ENCODE results near the gene RCBTB1.

RCBTB1 gene

GRCh38 chr13:49554387-49554786, 31.0 kb downstream of the RCBTB1 start:
- TF ChIP-seq YY1 (IDR thresholded peaks at IDR 0.05; ENCODE audit: low read depth) = no peak
- no peak for TF ChIP-seq ZBTB7A (IDR thresholded peaks at IDR 0.05; ENCODE audit: low read depth)
- TF ChIP-seq MAX (IDR thresholded peaks at IDR 0.05) = no peak
- TF ChIP-seq EP300 (IDR thresholded peaks at IDR 0.05; ENCODE audit: borderline replicate concordance) = no peak
- TF ChIP-seq TCF12 (IDR thresholded peaks at IDR 0.05; ENCODE audit: low read depth) = no peak
- no peak for TF ChIP-seq TAF1 (IDR thresholded peaks at IDR 0.05; ENCODE audit: low read depth)
- no peak for TF ChIP-seq TEAD4 (IDR thresholded peaks at IDR 0.05)
- TF ChIP-seq CREB1 (IDR thresholded peaks at IDR 0.05; ENCODE audit: low read depth) = no peak
- TF ChIP-seq USF1 (IDR thresholded peaks at IDR 0.05) = no peak
- TF ChIP-seq CEBPB (IDR thresholded peaks at IDR 0.05) = no peak
- no peak for TF ChIP-seq FOXM1 (IDR thresholded peaks at IDR 0.05; ENCODE audit: borderline replicate concordance, low read depth)

- TF ChIP-seq ZBTB7A (IDR thresholded peaks at IDR 0.05; ENCODE audit: low read depth) (no peak), TEAD4 (IDR thresholded peaks at IDR 0.05) (no peak)
Measured at GRCh38 chr13:49553888-49554287, 31.5 kb downstream of the RCBTB1 start.

GRCh38 chr13:49550942-49551644, 34.3 kb downstream of the RCBTB1 start:
- TF ChIP-seq EGR1 (IDR thresholded peaks at IDR 0.05) = no peak
- TF ChIP-seq TAF1 (IDR thresholded peaks at IDR 0.05; ENCODE audit: low read depth) = no peak
- TF ChIP-seq CREB1 (IDR thresholded peaks at IDR 0.05; ENCODE audit: low read depth) = no peak
- TF ChIP-seq NFIC (IDR thresholded peaks at IDR 0.05) = no peak
- TF ChIP-seq TEAD4 (IDR thresholded peaks at IDR 0.05) = no peak
- TF ChIP-seq CEBPB (IDR thresholded peaks at IDR 0.05) = no peak
- no peak for TF ChIP-seq EP300 (IDR thresholded peaks at IDR 0.05; ENCODE audit: borderline replicate concordance)
- no peak for TF ChIP-seq REST (IDR thresholded peaks at IDR 0.05; ENCODE audit: low read depth)
- TF ChIP-seq TCF12 (IDR thresholded peaks at IDR 0.05; ENCODE audit: low read depth) = no peak
- no peak for TF ChIP-seq USF1 (IDR thresholded peaks at IDR 0.05)
- TF ChIP-seq YY1 (IDR thresholded peaks at IDR 0.05; ENCODE audit: low read depth) = no peak
- TF ChIP-seq RAD21 (IDR thresholded peaks at IDR 0.05; ENCODE audit: low read depth) = no peak
- no peak for TF ChIP-seq FOXM1 (IDR thresholded peaks at IDR 0.05; ENCODE audit: borderline replicate concordance, low read depth)

- TF ChIP-seq TAF1 (IDR thresholded peaks at IDR 0.05; ENCODE audit: low read depth) (no peak), EP300 (IDR thresholded peaks at IDR 0.05; ENCODE audit: borderline replicate concordance) (no peak), EGR1 (IDR thresholded peaks at IDR 0.05) (no peak), MAX (IDR thresholded peaks at IDR 0.05) (no peak), REST (IDR thresholded peaks at IDR 0.05; ENCODE audit: low read depth) (no peak), RAD21 (IDR thresholded peaks at IDR 0.05; ENCODE audit: low read depth) (no peak), TCF12 (IDR thresholded peaks at IDR 0.05; ENCODE audit: low read depth) (no peak), FOXM1 (IDR thresholded peaks at IDR 0.05; ENCODE audit: borderline replicate concordance, low read depth) (no peak), CREB1 (IDR thresholded peaks at IDR 0.05; ENCODE audit: low read depth) (no peak), NFIC (IDR thresholded peaks at IDR 0.05) (no peak), TEAD4 (IDR thresholded peaks at IDR 0.05) (no peak), CEBPB (IDR thresholded peaks at IDR 0.05) (no peak)
Measured at GRCh38 chr13:49549289-49549688, 36.1 kb downstream of the RCBTB1 start.

GRCh38 chr13:49546561-49546960, 38.8 kb downstream of the RCBTB1 start:
- TF ChIP-seq NFIC (IDR thresholded peaks at IDR 0.05) = no peak
- TF ChIP-seq USF1 (IDR thresholded peaks at IDR 0.05) = no peak
- TF ChIP-seq TAF1 (IDR thresholded peaks at IDR 0.05; ENCODE audit: low read depth) = no peak
- TF ChIP-seq TEAD4 (IDR thresholded peaks at IDR 0.05) = no peak
- TF ChIP-seq EP300 (IDR thresholded peaks at IDR 0.05; ENCODE audit: borderline replicate concordance) = no peak
- TF ChIP-seq REST (IDR thresholded peaks at IDR 0.05; ENCODE audit: low read depth) = no peak
- TF ChIP-seq RAD21 (IDR thresholded peaks at IDR 0.05; ENCODE audit: low read depth) = no peak
- no peak for TF ChIP-seq CEBPB (IDR thresholded peaks at IDR 0.05)
- no peak for TF ChIP-seq CREB1 (IDR thresholded peaks at IDR 0.05; ENCODE audit: low read depth)
- no peak for TF ChIP-seq ZBTB7A (IDR thresholded peaks at IDR 0.05; ENCODE audit: low read depth)

Measured in Ishikawa (cell line).